NCI-H1092 treated with DMSO at 0.1 percent for 48 hours (cell line): ENCODE results near the gene LIN52.
"Not testable (repeated sequence)": the region's sequence is repeated elsewhere in the genome, so short reads cannot be mapped to it uniquely, and the experiment has no call there.

Experiments used
- DNase-seq: peaks from one replicate; lab custom pipeline; 2025; lab: John Stamatoyannopoulos, UW

Gene LIN52

GRCh38 chr14:74109369-74109768, 24.6 kb downstream of the LIN52 start:
- DNase-seq: no peak

- peak; percentile 29 for DNase-seq
Measured at GRCh38 chr14:74111395-74112216, 26.9 kb downstream of the LIN52 start.

- not testable (repeated sequence) for DNase-seq
Measured at GRCh38 chr14:74125487-74125886, 40.7 kb downstream of the LIN52 start.

- DNase-seq: no peak
Measured at GRCh38 chr14:74126315-74127013, 41.7 kb downstream of the LIN52 start.

GRCh38 chr14:74127634-74128033, 42.9 kb downstream of the LIN52 start:
- no peak for DNase-seq

GRCh38 chr14:74133833-74134481, 49.2 kb downstream of the LIN52 start:
- DNase-seq: no peak

GRCh38 chr14:74134484-74134883, 49.7 kb downstream of the LIN52 start:
- DNase-seq: no peak

DNA sequence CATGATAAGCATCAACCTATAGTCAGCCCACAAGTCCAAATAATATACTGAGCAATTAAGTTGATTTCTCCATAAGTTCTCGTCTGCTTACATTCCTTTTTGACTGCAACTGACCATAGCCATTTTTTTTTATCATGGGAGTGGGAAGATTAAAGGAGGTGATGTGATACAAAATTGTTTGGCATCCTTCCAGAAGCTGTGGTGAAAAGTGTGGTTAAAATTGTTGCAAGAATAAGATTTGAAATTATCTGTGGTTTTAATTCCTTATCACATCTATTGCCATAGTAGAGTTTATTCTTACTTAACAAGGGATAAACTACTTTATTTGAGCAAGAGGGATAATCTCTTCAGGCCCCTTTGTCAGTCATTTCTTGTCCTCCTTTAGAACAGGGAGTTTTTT, 50.7 kb downstream of the LIN52 start:
- DNase-seq: no peak

DNA sequence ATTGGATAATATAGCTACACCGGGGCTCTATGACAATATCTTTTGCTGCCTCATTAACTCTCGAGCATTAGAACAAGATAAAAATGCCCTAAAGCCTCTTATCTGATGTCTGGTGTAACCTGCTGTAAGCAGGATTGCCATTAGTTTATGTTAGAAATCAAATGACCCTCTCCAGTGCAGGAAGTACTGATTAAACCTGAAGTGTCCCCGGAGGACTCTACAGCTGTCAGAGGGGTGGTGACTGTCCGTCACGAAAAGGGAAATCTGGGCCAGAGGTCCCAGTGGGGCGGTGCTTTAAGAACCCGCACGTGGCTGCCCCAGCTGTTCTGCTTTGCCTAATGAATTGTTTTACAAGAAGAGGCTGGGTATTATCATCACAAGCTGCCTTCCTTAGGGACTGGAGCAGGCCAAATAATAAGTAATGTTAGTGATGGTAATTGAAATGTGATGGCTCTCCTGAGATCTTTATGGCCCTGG, 55.7 kb downstream of the LIN52 start:
- peak; percentile 88 for DNase-seq

DNA sequence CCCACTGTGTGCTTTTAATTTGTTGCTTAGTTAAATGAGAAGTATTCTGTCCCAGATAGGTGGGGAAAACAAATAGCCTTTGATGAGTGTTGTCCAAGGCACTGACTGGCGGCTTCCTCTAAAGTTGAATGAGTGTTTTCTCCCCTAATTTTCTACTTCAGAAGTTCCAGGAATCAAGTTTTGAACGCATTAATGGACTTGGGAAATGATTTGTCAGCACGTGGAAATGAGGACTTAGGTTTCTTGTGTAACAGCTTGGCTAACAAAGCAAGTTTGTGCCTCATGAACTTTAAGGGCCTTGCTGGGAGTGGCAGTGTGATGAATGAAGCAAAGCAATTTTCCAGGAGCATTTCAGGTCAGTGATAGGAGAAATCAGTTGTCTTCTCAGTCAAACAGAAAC, 56.9 kb downstream of the LIN52 start:
- DNase-seq: no peak

- DNase-seq: no peak
Measured at GRCh38 chr14:74142523-74142922, 57.8 kb downstream of the LIN52 start.

DNA sequence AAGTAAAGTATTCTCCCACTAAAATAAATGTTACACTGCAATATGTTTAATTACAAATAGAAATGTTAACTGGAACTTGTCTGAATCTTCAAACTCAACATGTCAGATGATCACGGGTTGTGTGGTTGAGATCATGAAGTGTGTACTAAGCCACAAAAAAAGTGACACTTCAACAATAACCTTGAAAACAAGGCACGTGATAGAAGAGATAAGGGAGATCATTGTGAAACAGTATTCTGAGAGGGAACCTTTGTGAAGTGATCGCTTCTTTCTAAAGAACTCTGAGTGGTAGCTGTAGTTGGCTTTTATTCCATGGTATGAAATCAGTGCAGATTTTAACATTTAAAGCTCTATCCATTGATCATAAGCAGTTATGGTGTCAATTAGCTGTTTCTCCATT, 60.0 kb downstream of the LIN52 start:
- DNase-seq: no peak

GRCh38 chr14:74147571-74147970, 62.8 kb downstream of the LIN52 start:
- no peak for DNase-seq

DNA sequence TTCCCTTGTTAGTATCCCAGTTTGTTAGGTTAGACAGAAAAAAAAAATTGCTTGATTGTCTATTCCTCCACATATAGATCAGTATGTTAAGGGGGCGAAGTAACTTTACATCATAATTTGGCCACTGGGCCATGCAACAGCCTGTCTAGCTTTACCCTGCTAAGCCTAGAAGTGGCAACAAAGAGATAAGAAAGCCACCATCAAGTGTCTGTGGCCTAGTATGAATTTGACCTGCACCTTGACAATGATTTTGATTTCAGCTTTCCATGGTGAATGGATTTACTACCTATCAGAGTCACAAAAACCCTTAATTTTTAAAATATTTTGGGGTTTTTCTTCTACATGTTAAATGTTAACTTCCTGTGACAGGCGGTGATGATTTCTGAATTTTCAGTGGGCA, 63.9 kb downstream of the LIN52 start:
- DNase-seq: no peak

GRCh38 chr14:74155287-74155686, 70.5 kb downstream of the LIN52 start:
- DNase-seq: no peak

- no peak for DNase-seq
Measured at GRCh38 chr14:74155749-74156148, 71.0 kb downstream of the LIN52 start.

- DNase-seq: no peak
Measured at GRCh38 chr14:74160763-74161162, 76.0 kb downstream of the LIN52 start.

GRCh38 chr14:74161526-74162158, 76.9 kb downstream of the LIN52 start:
- no peak for DNase-seq

GRCh38 chr14:74169906-74170305, 85.2 kb downstream of the LIN52 start:
- no peak for DNase-seq

GRCh38 chr14:74176400-74176793, 91.6 kb downstream of the LIN52 start:
- no peak for DNase-seq

DNA sequence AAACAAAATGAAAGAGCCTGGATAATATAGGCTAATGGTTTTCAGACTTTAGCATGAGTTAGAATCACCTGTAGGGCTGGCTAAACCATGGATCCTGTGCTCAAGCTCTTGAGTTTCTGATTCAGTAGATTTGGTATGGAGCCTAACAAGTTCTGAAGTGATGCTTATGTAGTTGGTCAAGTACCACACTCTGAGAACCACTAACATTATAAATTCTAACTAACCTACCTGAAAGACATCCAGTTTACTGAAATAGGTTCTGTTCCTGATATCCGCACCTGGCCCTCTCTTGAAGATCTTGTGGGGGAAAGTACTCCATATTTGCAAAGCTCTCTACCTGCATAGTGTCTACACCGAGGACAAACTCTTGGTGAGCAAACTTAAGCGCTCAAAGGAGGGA, 95.1 kb downstream of the LIN52 start:
- DNase-seq: no peak

DNA sequence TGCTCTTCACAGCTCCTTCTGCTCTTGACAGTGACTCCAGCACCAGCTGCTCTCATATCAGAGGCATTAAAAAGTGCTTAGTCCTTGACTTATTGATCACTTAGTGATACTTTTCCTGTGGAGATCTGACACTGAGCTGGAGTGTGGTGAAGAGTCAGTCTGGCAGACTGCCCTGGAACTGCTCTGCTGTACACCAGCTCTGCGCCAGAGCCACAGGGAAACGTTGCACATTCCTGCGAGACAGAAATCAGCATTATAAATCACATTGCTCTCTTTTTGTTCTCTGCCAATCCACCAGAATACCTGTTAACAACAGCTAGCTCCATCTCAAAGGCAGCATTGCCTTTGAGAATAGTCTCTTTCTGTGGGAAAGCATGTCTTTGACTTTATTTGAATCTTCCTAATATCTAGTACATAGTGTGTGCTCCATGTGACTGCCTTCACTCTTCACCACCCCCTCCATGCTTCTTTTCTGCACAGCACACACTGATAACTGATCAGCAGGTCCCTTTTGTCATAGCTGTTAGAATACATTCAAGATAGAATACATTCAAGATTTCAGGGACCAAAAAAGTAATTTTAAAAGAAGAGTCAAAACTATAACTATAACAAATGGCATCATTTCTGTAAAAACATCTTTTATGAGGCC, 106.3 kb downstream of the LIN52 start:
- DNase-seq: peak; percentile 25
